Kidney glomerular epithelial cell (primary cell): ENCODE results near the gene ZNF43.
A peak's percentile ranks its signal among the peaks of the same experiment; 100 is the strongest.
"Not testable (repeated sequence)": the region's sequence is repeated elsewhere in the genome, so short reads cannot be mapped to it uniquely, and the experiment has no call there.

Experiments
- DNase-seq: peaks from one replicate; lab custom pipeline; 2025; lab: John Stamatoyannopoulos, UW

ZNF43 gene

GRCh38 chr19:21808400-21809000 lies 27.5 kb downstream of the ZNF43 start:
- not testable (repeated sequence) for DNase-seq

- DNase-seq = no peak
These were observed 46.4 kb downstream of the ZNF43 start for GRCh38 chr19:21789466-21790085.

GRCh38 chr19:21786936-21787335 lies 49.0 kb downstream of the ZNF43 start:
- no peak for DNase-seq

GRCh38 chr19:21775792-21776191 lies 60.2 kb downstream of the ZNF43 start:
- DNase-seq = not testable (repeated sequence)

DNA sequence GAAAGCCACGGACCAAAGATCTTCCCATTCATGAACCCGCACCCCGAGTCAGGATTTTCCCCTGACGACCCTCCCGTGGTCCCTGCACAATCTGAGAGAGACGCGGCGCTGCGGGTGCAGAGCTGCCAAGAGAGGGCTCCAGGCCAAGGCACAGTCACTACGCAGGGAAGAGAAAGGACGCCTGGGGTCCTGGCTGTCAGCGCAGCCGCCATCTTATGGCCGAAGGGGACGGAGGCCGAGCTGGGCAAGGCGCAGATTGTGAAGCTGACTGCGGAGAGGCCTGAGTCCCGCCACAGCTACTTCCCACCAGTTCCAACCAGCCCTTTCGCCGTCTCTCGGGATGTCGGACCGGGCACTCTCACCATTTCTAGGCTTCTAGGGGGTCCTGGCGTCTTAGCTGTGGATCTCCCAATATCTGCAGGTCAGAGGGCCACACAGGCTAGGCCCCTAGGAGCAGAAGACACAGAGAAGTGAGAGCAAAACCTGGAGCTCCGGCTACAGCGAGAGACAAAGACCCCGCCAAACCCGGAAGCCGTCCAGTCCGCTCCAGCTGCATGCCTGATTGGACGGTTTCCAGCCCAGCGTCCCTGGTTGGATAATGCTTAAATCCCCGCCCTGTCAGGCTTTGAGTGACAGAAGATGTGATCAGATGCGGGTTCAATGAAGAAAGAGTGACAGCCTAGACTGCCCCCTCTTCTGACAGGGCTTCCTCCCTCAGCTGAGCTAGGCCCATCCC lies 68.7 kb downstream of the ZNF43 start, which contains the start of gene ZNF100:
Gene ZNF100 (minus strand): TSS at position 515 of the 736 bp plus-strand sequence. CDS start 150 bp downstream, at position 365.
- peak; percentile 78 for DNase-seq

DNA sequence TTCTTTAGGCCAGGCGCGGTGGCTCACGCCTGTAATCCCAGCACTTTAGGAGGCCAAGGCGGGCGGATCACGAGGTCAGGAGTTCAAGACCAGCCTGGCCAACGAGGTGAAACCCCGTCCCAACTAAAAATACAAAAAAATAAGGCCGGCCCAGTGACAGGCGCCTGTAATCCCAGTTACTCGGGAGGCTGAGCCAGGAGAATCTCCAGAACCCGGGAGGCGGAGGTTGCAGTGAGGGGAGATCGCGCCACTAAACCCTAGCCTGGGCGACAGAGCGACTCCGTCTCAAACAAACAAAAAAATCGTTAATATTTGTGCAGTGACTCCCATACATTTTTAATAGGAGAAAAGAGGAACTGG lies 69.3 kb downstream of the ZNF43 start:
- DNase-seq = not testable (repeated sequence)

- no peak for DNase-seq
These were observed 70.8 kb downstream of the ZNF43 start for GRCh38 chr19:21765151-21765550.

GRCh38 chr19:21761547-21761946 lies 74.4 kb downstream of the ZNF43 start:
- DNase-seq = not testable (repeated sequence)

GRCh38 chr19:21758296-21758695 lies 77.7 kb downstream of the ZNF43 start:
- no peak for DNase-seq

- DNase-seq = not testable (repeated sequence)
These were observed 80.4 kb downstream of the ZNF43 start for GRCh38 chr19:21755555-21755954.
